Natural killer cell (primary cell): ENCODE data around the gene COPG2. TPM values are rescaled to one million over a fixed set of nuclear protein-coding genes. Genes with fewer than 3 reads are reported as not detected.

Source experiments
- ATAC-seq, 3 donors: fragments of 150-1000 bp in 2 of 3; fragments of 200-7000 bp in 1 of 3; cut with Tn5 transposase; 1 replicate in 1 of 3; 2 replicates in 2 of 3; pipeline ENCODE4 v1.10.0; 2021; ENCODE audit warnings: mild to moderate bottlenecking in 2 of 3, moderate library complexity in 2 of 3
- DNase-seq, 2 donors: peaks; one replicate each; pipeline versions ENCODE4 v3.0.0 to v3.0.0-alpha.2; 2013 to 2021; ENCODE audit warnings: mixed read lengths in 1 of 2
- H3K27ac ChIP-seq: one replicate; pipeline ENCODE4 v1.5.1; 2013; ENCODE audit warnings: mild to moderate bottlenecking, low read length
- H3K27me3 ChIP-seq: one replicate; pipeline ENCODE4 v1.6.1; 2013; ENCODE audit warnings: low read length; ENCODE audit not compliant: control insufficient read depth, insufficient read depth
- H3K36me3 ChIP-seq: one replicate; pipeline ENCODE4 v1.6.1; 2013; ENCODE audit warnings: low read length; ENCODE audit not compliant: control insufficient read depth, insufficient read depth
- H3K4me1 ChIP-seq: one replicate; pipeline ENCODE4 v1.6.1; 2013; ENCODE audit warnings: low read length; ENCODE audit not compliant: control insufficient read depth, insufficient read depth
- H3K4me3 ChIP-seq: one replicate; pipeline ENCODE4 v1.5.1; 2013; ENCODE audit warnings: low read length
- H3K9me3 ChIP-seq: one replicate; pipeline ENCODE4 v1.6.1; 2013; ENCODE audit warnings: low read length; ENCODE audit not compliant: control insufficient read depth, insufficient read depth
- H3K27ac Mint-ChIP-seq, 2 donors: one replicate each; pipeline ENCODE4 v1.8.0; 2022; ENCODE audit warnings: mild to moderate bottlenecking in 2 of 2, mixed read lengths in 2 of 2, moderate library complexity in 1 of 2
- H3K27me3 Mint-ChIP-seq, 2 donors: one replicate each; pipeline ENCODE4 v1.8.0; 2022; ENCODE audit warnings: low read depth in 2 of 2, mixed read lengths in 2 of 2
- H3K36me3 Mint-ChIP-seq: one replicate; pipeline ENCODE4 v1.8.0; 2022; ENCODE audit warnings: mixed read lengths
- H3K4me1 Mint-ChIP-seq, 2 donors: one replicate each; pipeline ENCODE4 v1.8.0; 2022; ENCODE audit warnings: mixed read lengths in 2 of 2
- H3K4me3 Mint-ChIP-seq: one replicate; pipeline ENCODE4 v1.8.0; 2022; ENCODE audit warnings: mild to moderate bottlenecking, moderate library complexity, mixed read lengths
- H3K9me3 Mint-ChIP-seq, 2 donors: one replicate each; pipeline ENCODE4 v1.8.0; 2022; ENCODE audit warnings: mixed read lengths in 2 of 2
- WGBS: methylation state at CpG from one replicate; pipeline ENCODE4 v1.1.7; 2013; ENCODE audit warnings: missing lambda C conversion rate; ENCODE audit not compliant: insufficient coverage; 5-methylcytosine and 5-hydroxymethylcytosine counted together
- intact Hi-C: fragments of 100-400 bp; cut with micrococcal nuclease; formaldehyde crosslinking; loops from one replicate; pipeline ENCODE4 v1.14.2; 2022
- total RNA-seq, 4 donors: library from RNA; stranded (reverse); fragments of 120-200 nt in 1 of 4; gene quantifications; one replicate each; pipeline versions ENCODE4 v1.2.3 to v1.2.4, GENCODE V29; 2013 to 2022
- TF ChIP-seq, protein P1 (sequence below): fragments of 200-600 bp; IDR thresholded peaks from one replicate; pipeline ENCODE4 v1.8.0; 2022; ENCODE audit warnings: antibody characterized with exemption

Gene COPG2
- total RNA-seq, 3 donors from 2014 or later (not counting 1 experiment from before 2014, with no cell fraction given), result 6.6 to 9.1 (median 8.9) TPM

GRCh38 chr7:130476297-130477150, 192.0 kb downstream of the COPG2 start:
- no peaks in the 10 kb centered on the region for H3K9me3 Mint-ChIP-seq
- TF ChIP-seq, protein P1, sequence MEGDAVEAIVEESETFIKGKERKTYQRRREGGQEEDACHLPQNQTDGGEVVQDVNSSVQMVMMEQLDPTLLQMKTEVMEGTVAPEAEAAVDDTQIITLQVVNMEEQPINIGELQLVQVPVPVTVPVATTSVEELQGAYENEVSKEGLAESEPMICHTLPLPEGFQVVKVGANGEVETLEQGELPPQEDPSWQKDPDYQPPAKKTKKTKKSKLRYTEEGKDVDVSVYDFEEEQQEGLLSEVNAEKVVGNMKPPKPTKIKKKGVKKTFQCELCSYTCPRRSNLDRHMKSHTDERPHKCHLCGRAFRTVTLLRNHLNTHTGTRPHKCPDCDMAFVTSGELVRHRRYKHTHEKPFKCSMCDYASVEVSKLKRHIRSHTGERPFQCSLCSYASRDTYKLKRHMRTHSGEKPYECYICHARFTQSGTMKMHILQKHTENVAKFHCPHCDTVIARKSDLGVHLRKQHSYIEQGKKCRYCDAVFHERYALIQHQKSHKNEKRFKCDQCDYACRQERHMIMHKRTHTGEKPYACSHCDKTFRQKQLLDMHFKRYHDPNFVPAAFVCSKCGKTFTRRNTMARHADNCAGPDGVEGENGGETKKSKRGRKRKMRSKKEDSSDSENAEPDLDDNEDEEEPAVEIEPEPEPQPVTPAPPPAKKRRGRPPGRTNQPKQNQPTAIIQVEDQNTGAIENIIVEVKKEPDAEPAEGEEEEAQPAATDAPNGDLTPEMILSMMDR, result no peak
- Histone ChIP-seq H3K36me3 (no peaks in the 10 kb centered on the region), H3K27me3 (no peaks in the 10 kb centered on the region), H3K4me3 (no peak overlapping the region), H3K4me1 (no peaks in the 10 kb centered on the region), H3K9me3 (no peaks in the 10 kb centered on the region), H3K27ac (no peak overlapping the region)
- no peak overlapping the region for H3K4me3 Mint-ChIP-seq
- peaks cover 10 to 38% of the 10 kb centered on the region in 2 donors for H3K27me3 Mint-ChIP-seq
- intact Hi-C loops, result no loop called here
- no peaks in the 10 kb centered on the region for H3K4me1 Mint-ChIP-seq
- H3K27ac Mint-ChIP-seq, result no peak overlapping the region
- ATAC-seq (no peak), DNase-seq (no peak)
- no peaks in the 10 kb centered on the region for H3K36me3 Mint-ChIP-seq
- 70% methylated on average over 9 of the region's 9 CpGs for WGBS

GRCh38 chr7:130475776-130476175, 192.8 kb downstream of the COPG2 start:
- Mint-ChIP-seq H3K9me3 (no peaks in the 10 kb centered on the region), H3K27me3 (peaks cover 10 to 46% of the 10 kb centered on the region in 2 donors), H3K36me3 (no peaks in the 10 kb centered on the region), H3K4me3 (no peak overlapping the region), H3K4me1 (no peaks in the 10 kb centered on the region), H3K27ac (no peak overlapping the region)
- H3K27ac ChIP-seq, result no peak overlapping the region
- ATAC-seq, result no peak
- no peaks in the 10 kb centered on the region for H3K36me3 ChIP-seq
- no peak for DNase-seq
- intact Hi-C loops, result no loop called here
- WGBS, result 88% methylated on average over 6 of the region's 7 CpGs
- no peaks in the 10 kb centered on the region for H3K4me1 ChIP-seq
- H3K4me3 ChIP-seq, result no peak overlapping the region
- H3K27me3 ChIP-seq, result peaks cover 2% of the 10 kb centered on the region
- H3K9me3 ChIP-seq, result no peaks in the 10 kb centered on the region
- TF ChIP-seq, protein P1, result no peak

DNA sequence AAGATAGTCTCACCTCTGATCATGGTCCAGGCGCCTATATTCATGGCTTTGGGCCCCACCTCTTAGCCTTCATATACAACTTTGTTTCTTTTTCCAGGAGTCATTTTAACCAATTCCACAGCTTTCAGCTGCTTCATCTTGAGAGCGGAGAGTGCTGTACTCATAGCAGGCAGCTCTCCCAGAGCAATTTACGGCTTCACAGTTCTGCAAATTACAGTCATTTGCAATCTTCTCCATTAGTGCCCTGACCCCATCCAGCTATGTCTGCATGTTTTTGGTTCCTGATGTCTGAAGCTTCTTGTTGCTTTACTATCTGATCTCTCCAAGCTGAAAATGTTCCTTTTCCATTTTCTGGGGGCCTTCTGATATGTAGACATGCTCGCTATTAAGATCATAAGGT, 194.7 kb downstream of the COPG2 start:
- H3K9me3 Mint-ChIP-seq, result no peaks in the 10 kb centered on the region
- H3K9me3 ChIP-seq, result no peaks in the 10 kb centered on the region
- H3K27ac Mint-ChIP-seq, result no peak overlapping the region
- no peak overlapping the region for H3K4me3 ChIP-seq
- H3K27ac ChIP-seq, result no peak overlapping the region
- no peaks in the 10 kb centered on the region for H3K4me1 Mint-ChIP-seq
- 77% methylated on average over 4 of the region's 4 CpGs for WGBS
- H3K27me3 Mint-ChIP-seq, result peaks cover 7 to 55% of the 10 kb centered on the region in 2 donors
- ATAC-seq (no peak), DNase-seq (no peak)
- peaks cover 2% of the 10 kb centered on the region for H3K27me3 ChIP-seq
- no peak overlapping the region for H3K4me3 Mint-ChIP-seq
- H3K36me3 Mint-ChIP-seq, result no peaks in the 10 kb centered on the region
- no peaks in the 10 kb centered on the region for H3K4me1 ChIP-seq
- no peaks in the 10 kb centered on the region for H3K36me3 ChIP-seq
- TF ChIP-seq, protein P1, result no peak
- intact Hi-C loops, result no loop called here

DNA sequence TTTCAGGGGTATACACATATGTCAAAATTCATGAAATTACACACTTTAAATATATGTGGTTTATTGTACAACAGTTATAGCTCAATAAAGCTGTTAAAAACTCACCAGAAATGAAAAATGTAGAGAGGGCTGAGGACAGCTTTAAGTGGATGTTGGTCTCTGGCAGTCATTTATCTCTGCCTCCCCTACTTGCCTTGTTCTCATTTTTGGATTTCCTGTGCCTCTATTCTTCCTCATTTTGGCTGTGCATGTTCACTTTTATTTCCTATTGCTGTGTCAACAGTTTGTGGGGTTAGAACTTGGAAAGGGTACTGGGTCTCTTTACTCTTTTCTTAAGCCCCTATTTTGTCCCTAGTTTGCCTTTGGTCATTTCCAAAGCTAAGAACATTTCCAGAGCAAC, 195.3 kb downstream of the COPG2 start:
- Histone ChIP-seq H3K36me3 (no peaks in the 10 kb centered on the region), H3K27ac (no peak overlapping the region), H3K9me3 (no peaks in the 10 kb centered on the region), H3K27me3 (peaks cover 2% of the 10 kb centered on the region), H3K4me3 (no peak overlapping the region), H3K4me1 (no peaks in the 10 kb centered on the region)
- DNase-seq (no peak), ATAC-seq (no peak)
- Mint-ChIP-seq H3K4me3 (no peak overlapping the region), H3K4me1 (no peaks in the 10 kb centered on the region), H3K27me3 (peaks cover 10 to 55% of the 10 kb centered on the region in 2 donors), H3K36me3 (no peaks in the 10 kb centered on the region), H3K9me3 (no peaks in the 10 kb centered on the region), H3K27ac (no peak overlapping the region)
- TF ChIP-seq, protein P1, result no peak
- intact Hi-C loops, result no loop called here
